ENCODE results near the gene HMCN1.

DNA sequence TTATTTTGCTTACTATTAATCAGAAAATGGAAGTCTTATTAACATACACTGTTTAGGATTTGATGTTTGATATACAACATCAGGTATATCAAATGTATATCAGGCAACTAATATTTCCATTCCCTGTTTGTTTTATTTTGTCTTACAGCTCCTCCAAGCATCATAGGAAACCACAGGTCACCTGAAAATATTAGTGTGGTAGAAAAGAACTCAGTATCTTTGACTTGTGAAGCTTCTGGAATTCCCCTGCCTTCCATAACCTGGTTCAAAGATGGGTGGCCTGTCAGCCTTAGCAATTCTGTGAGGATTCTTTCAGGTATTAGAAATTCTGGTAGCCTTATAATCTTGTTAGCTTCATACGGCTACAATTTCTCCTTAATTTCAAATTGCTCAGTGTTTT, 322.9 kb downstream of the HMCN1 start:
- TF ChIP-seq, protein P1, sequence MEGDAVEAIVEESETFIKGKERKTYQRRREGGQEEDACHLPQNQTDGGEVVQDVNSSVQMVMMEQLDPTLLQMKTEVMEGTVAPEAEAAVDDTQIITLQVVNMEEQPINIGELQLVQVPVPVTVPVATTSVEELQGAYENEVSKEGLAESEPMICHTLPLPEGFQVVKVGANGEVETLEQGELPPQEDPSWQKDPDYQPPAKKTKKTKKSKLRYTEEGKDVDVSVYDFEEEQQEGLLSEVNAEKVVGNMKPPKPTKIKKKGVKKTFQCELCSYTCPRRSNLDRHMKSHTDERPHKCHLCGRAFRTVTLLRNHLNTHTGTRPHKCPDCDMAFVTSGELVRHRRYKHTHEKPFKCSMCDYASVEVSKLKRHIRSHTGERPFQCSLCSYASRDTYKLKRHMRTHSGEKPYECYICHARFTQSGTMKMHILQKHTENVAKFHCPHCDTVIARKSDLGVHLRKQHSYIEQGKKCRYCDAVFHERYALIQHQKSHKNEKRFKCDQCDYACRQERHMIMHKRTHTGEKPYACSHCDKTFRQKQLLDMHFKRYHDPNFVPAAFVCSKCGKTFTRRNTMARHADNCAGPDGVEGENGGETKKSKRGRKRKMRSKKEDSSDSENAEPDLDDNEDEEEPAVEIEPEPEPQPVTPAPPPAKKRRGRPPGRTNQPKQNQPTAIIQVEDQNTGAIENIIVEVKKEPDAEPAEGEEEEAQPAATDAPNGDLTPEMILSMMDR (IDR thresholded peaks at IDR 0.05): no peak
- no peak for TF ChIP-seq POLR2A (IDR thresholded peaks at IDR 0.05)

All from adrenal gland (tissue), 5 donors.